Aortic smooth muscle cell (primary cell): ENCODE measurements around the gene FBXO11. TPM values are rescaled to one million over a fixed set of nuclear protein-coding genes. Genes with fewer than 3 reads are reported as not detected.

Experiments
- total RNA-seq: library from RNA; depleted of rRNA; stranded (reverse); fragments of >200 nt; gene quantifications from 2 replicates; pipeline ENCODE4 v1.2.3, GENCODE V29; 2014

FBXO11 gene
- total RNA-seq, result 47.6 and 63.3 TPM in 2 replicates

GRCh38 chr2:47906157-47907038 lies at the start of gene FBXO11:
FBXO11 (minus strand) TSS chr2:47906498; CDS start chr2:47905720, 778 bp downstream.

GRCh38 chr2:47782671-47783485 lies 123.4 kb downstream of the FBXO11 start, which contains the start of gene MSH6:
MSH6 (plus strand) TSS chr2:47783145; CDS start chr2:47783234, 89 bp downstream.

Other genes starting within 250 kb of the FBXO11 start
- 44.8 and 47.8 TPM in 2 replicates for gene MSH6, start 123.4 kb downstream of the FBXO11 start, total RNA-seq